ENCODE results near the gene TEAD1.

TEAD1 gene

DNA sequence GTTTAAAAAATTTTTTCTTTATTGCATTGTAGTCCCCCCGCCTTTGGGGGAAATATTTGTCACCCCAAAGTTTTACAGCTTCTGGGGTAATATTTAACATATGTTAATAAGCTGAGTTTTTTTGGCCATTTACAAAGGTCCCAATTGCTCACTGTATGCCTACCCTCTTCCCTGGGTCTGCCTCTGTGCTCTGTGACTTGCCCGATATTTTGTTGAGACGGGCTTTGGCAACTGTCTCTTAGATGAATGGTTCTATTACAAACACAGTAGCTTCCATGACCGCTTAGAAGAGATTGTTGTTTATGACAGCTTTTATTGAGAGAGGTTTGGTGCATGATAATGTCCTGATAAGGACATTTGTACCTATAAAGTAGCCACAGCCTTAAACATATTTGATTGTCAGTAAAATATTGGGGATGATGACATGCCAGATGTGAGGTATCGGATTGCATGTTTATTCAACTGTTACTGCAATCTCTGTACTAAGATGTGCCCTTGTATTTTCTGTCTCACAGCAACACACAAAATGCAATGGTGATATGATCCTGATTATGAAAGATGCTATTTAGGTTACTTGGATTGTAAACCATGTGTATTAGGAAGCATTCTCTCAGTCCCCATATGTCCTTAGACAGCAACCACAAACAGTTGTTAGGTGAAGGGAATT, 103.1 kb downstream of the TEAD1 start:
- FAIRE-seq (peak; percentile 35), DNase-seq (ENCODE audit: insufficient read length, low spot score) (no peak)
- TF ChIP-seq, protein P1, sequence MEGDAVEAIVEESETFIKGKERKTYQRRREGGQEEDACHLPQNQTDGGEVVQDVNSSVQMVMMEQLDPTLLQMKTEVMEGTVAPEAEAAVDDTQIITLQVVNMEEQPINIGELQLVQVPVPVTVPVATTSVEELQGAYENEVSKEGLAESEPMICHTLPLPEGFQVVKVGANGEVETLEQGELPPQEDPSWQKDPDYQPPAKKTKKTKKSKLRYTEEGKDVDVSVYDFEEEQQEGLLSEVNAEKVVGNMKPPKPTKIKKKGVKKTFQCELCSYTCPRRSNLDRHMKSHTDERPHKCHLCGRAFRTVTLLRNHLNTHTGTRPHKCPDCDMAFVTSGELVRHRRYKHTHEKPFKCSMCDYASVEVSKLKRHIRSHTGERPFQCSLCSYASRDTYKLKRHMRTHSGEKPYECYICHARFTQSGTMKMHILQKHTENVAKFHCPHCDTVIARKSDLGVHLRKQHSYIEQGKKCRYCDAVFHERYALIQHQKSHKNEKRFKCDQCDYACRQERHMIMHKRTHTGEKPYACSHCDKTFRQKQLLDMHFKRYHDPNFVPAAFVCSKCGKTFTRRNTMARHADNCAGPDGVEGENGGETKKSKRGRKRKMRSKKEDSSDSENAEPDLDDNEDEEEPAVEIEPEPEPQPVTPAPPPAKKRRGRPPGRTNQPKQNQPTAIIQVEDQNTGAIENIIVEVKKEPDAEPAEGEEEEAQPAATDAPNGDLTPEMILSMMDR (IDR thresholded peaks at IDR 0.05; ENCODE audit: insufficient read depth, missing control alignments): no peak

DNA sequence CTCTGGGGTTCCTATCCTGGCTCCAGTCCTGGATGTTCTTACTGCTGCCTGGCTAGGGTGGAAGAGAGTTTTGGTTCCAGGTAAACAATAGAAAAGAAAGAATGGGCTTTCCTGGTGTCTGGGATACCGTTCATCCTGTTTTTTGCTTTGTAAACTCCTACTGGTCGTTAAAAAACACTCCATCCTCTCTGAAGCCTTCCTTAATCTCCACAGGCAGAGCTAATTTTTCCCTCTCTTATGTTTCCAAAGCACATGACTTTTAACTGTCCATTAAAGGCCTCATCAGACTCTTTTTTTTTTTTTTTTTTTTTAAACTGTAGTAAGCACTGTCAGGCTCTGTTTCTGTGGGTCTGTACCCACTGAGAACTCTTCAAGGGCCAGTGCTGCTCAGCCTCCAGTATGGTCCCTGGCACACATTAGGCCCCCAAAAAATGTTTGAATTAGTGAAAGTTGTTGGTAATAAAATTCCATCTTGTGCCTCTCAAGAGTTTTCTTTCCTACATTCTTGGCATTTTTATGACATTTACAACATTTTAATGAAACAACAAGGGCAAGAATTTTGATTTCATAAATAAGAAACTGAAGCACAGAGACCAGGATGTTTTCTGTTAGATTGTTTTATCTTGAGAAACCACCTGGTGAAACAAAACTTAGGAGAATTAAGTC, 104.2 kb downstream of the TEAD1 start:
- DNase-seq (ENCODE audit: insufficient read length, low spot score) (no peak), FAIRE-seq (no peak)
- TF ChIP-seq, protein P1 (IDR thresholded peaks at IDR 0.05; ENCODE audit: insufficient read depth, missing control alignments): no peak

DNA sequence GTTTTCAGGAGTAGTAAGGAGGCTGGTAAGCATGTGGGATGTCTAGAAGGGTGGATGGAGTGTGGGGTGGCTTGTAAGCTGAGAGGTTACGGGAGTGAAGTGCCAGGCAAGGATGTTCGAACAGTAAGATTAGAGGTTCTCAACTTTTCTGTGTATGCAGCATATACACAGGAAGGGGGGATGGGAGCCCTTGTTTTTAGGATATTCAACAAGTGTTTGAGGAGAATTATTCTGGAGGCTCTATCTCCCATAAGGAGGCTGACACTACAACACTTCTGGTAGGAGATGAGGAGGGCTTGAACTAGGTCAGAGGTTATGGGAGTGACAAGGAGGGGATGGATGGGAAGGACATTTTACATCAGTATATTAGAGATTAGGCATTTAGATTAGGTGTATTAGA, 109.5 kb downstream of the TEAD1 start:
- TF ChIP-seq, protein P1 (IDR thresholded peaks at IDR 0.05; ENCODE audit: insufficient read depth, missing control alignments): no peak
- FAIRE-seq (no peak), DNase-seq (ENCODE audit: insufficient read length, low spot score) (no peak)

DNA sequence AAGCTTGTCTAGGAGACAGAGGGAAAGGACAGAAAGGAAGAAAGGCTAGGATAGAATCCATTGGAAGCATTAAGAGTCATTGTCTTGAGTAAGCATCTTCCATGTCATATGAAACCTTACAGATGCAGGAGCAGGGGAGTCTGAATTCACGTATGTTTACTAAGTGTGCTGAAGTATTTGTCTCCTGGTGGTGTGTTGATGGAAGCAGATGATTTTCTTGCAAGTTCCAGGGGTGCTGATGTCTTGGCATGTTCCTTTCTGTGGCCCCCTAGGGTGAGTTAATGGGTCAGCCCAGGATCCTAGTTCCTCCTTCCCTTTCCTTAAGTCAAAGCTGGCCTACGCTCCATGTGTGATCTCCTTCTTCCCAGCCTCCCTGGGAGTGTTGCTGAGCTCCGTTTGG, 110.2 kb downstream of the TEAD1 start:
- DNase-seq (ENCODE audit: insufficient read length, low spot score) (no peak), FAIRE-seq (no peak)
- TF ChIP-seq, protein P1 (IDR thresholded peaks at IDR 0.05; ENCODE audit: insufficient read depth, missing control alignments): no peak

DNA sequence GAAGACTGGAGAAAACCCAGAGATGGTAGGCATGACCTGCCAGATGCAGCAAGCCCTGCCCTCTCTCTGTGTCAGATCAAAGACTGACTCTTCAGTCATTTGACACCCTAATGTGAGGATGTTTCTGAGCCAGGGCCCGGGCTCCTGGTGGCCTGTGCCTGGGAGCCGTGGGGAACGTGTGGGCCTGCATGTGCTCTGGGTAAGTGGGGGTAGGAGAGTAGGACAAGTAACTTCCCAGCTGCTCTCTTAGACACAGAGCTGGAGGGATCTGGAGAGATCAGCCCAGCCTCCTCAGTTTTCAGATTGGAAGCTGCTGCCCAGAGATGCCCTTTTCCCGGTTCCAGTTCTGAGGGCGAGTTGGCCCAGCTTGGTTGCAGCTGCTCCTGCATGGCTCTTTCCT, 110.8 kb downstream of the TEAD1 start:
- DNase-seq (ENCODE audit: insufficient read length, low spot score) (no peak), FAIRE-seq (no peak)
- TF ChIP-seq, protein P1 (IDR thresholded peaks at IDR 0.05; ENCODE audit: insufficient read depth, missing control alignments): no peak

DNA sequence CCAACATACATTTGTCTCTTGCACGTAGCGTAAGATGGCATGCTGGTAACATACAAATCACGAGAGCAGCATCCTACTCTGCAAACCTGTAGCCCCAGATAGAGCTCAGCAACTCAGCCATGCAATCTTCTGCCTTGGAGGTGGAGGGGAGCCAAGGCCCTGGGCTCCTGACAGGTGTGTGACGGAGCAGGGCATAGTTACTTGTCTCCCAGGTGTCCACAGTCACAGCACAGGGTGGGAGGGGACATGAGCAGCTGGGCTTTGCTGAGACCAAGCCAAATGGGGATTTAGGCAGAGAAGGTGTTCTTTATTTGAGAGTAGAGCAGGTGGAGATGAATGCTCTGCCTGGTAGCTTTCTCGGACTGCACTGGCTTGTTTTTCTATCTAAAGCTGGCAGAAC, 111.7 kb downstream of the TEAD1 start:
- TF ChIP-seq, protein P1 (IDR thresholded peaks at IDR 0.05; ENCODE audit: insufficient read depth, missing control alignments): no peak
- no peak for DNase-seq (ENCODE audit: insufficient read length, low spot score)
- FAIRE-seq: no peak

DNA sequence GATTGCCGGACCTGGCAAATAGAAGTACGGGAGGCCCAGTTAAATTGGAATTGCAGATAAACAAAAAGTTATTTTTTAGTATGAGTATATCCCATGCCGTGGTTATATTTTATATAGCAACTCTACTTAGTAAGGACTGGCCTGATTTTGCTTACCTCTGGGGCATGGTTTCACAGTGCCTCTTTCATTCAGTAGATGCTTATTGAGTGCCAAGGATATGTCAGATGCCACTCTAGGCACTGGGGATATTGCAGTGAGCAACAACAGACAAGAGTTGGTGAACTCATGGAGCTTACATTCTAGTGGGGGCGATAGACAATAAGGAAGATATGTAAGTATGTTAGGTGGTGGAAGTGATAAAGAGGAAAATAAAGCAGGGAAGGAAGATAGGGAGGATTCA, 112.2 kb downstream of the TEAD1 start:
- no peak for DNase-seq (ENCODE audit: insufficient read length, low spot score)
- TF ChIP-seq, protein P1 (IDR thresholded peaks at IDR 0.05; ENCODE audit: insufficient read depth, missing control alignments): no peak
- no peak for FAIRE-seq
